WERI-Rb-1 (cell line): ENCODE results near the gene RHEB.

Experiments
- DNase-seq: peaks from one replicate; pipeline ENCODE4 v3.0.0-alpha.2; 2020
- H3K27ac ChIP-seq: fragments of 250-450 bp; sonication (Bioruptor Pico); 2 replicates; pipeline ENCODE4 v1.5.1; 2020; ENCODE audit warnings: mild to moderate bottlenecking, moderate library complexity
- H3K27me3 ChIP-seq: fragments of 250-450 bp; sonication (Bioruptor Pico); 2 replicates; pipeline ENCODE4 v1.5.1; 2021; ENCODE audit warnings: mild to moderate bottlenecking, low read depth, moderate library complexity; ENCODE audit not compliant: insufficient read depth, severe bottlenecking
- H3K36me3 ChIP-seq: fragments of 250-450 bp; sonication (Bioruptor Pico); 2 replicates; pipeline ENCODE4 v1.5.1; 2020; ENCODE audit warnings: mild to moderate bottlenecking, moderate library complexity
- H3K4me3 ChIP-seq: 2 replicates; pipeline ENCODE4 v1.5.1; 2011; ENCODE audit warnings: low read depth, mild to moderate bottlenecking, control low read depth, low read length
- H3K9me3 ChIP-seq: fragments of 250-450 bp; sonication (Bioruptor Pico); 2 replicates; pipeline ENCODE4 v1.5.1; 2021; ENCODE audit warnings: mild to moderate bottlenecking, moderate library complexity; ENCODE audit not compliant: severe bottlenecking
- TF ChIP-seq, protein P1 (sequence below): IDR thresholded peaks from 2 replicates; pipeline ENCODE4 v1.5.1; 2011; ENCODE audit warnings: low read depth, mild to moderate bottlenecking, control low read depth, inconsistent platforms, low read length

The RHEB gene

DNA sequence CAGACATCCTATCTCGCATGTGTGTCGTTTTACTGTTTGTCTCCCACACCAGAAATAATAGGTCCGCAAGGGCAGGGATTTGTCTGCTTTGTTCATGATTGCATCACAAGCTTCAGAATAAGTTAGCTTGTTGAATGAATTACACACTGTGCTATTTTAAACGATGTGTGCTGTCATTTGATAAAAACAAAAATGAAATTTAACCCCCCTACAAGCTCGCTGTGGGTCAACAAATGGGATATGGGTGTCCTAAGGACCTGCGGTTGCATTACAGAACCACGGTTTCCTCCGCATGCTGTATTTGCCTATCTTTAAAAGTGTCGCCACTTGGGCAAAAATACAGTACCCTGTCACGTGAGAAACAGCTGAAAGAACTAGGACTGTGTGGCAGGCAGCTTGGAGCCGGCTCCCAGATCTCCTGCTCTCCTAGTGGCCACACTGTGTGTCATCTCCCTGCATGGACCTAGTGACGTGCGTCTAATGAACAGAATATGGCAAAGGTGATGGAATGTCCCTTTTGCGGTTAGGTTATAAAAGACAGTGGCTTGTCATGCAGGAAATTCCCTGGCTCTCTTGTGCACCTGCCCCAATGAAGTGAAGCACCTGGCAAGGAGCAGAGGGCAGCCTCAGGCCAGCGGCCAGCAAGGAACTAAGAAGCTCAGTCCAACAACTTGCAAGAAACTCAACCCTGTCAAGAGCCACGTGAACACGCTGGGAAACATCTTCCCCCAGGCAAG is 46.9 kb downstream of the RHEB start:
- H3K9me3 ChIP-seq = no peaks in the 10 kb centered on the region
- TF ChIP-seq, protein P1, sequence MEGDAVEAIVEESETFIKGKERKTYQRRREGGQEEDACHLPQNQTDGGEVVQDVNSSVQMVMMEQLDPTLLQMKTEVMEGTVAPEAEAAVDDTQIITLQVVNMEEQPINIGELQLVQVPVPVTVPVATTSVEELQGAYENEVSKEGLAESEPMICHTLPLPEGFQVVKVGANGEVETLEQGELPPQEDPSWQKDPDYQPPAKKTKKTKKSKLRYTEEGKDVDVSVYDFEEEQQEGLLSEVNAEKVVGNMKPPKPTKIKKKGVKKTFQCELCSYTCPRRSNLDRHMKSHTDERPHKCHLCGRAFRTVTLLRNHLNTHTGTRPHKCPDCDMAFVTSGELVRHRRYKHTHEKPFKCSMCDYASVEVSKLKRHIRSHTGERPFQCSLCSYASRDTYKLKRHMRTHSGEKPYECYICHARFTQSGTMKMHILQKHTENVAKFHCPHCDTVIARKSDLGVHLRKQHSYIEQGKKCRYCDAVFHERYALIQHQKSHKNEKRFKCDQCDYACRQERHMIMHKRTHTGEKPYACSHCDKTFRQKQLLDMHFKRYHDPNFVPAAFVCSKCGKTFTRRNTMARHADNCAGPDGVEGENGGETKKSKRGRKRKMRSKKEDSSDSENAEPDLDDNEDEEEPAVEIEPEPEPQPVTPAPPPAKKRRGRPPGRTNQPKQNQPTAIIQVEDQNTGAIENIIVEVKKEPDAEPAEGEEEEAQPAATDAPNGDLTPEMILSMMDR = no peak
- no peaks in the 10 kb centered on the region for H3K27me3 ChIP-seq
- DNase-seq = no peak
- no peak overlapping the region for H3K27ac ChIP-seq
- peaks cover 51% of the 10 kb centered on the region for H3K36me3 ChIP-seq
- no peak overlapping the region for H3K4me3 ChIP-seq

DNA sequence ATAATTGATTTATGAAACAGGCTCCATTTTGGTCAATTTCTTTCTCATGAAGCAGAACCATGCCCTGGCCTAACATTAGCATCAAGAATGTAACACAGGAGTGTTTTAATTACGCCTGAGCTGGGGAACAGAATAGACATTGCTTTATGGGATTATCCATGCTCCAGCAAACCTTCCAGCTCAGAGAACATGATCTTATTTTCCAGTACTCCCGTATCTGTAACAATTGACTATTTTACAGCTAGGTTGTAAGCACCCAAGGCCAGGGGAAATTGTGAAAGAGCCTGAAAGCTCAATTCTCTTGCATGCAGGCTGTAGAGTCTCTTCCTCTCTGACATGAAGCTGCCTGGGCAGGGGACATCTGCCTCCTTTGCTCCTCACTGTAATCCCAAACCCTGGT is 49.0 kb downstream of the RHEB start:
- TF ChIP-seq, protein P1 = no peak

DNA sequence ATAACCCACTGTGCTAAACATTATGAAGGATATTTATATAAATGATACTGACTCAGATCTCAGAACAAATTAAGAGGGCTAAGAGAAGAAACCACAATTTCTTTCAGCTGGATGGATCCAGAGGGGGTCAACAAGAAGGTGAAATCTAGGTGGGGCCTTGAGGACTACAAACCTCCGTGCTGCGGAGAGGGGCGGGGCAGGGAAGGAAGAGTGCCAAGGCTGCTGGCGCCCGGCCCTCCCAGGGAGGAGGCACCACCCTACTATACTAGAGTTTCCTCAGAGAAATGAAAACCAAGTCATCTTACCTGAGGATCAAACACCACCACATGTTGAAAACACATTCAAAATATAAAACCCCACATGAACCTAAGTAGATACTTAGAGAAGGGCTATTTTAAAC is 50.4 kb downstream of the RHEB start:
- TF ChIP-seq, protein P1 = no peak
- no peaks in the 10 kb centered on the region for H3K27me3 ChIP-seq
- no peak overlapping the region for H3K27ac ChIP-seq
- H3K4me3 ChIP-seq = no peak overlapping the region
- H3K36me3 ChIP-seq = peaks cover 66% of the 10 kb centered on the region
- no peak for DNase-seq
- H3K9me3 ChIP-seq = no peaks in the 10 kb centered on the region

More for the DNA sequence above, 49.0 kb downstream of the RHEB start:
- Histone ChIP-seq H3K27me3 (no peaks in the 10 kb centered on the region), H3K9me3 (no peaks in the 10 kb centered on the region), H3K27ac (no peak overlapping the region), H3K4me3 (no peak overlapping the region), H3K36me3 (peaks cover 54% of the 10 kb centered on the region)
- DNase-seq = no peak

DNA sequence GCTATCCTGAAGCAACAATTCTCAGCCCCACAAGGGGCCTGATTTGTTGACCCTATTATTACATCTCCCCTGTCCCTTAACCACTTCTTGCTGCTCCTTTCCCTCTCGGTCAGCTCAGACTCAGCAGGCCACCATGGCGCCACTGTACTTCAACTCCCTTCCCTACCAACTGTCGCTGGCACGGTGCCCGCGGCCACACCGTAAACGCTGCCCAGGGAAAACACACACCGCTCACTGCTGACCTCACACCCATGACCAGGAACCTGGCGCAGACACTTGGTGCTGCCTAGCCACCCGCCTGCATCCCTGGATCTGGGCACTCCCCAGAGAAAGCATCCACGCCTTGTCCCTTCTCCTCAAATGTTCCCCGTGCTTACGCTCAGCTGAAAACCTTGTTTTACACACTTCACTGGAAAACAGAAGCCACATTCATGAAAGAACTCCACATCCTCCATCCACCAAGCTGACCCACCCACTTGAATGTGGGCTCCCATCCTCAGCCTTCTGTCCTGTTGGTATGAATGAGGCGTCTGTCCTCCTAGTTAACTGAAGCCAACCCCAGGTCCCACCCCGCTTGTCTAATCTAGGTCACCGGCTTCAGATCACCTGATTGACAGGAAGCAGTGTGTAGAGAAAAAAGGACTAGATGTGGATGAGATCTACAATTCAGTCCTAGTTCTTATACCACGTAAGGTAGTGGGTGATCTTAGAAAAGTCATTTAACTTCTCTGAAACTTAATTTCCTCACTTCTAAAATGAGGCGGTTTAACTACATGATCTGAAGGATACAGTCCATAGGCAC is 51.3 kb downstream of the RHEB start:
- Histone ChIP-seq H3K4me3 (no peak overlapping the region), H3K36me3 (peaks cover 63% of the 10 kb centered on the region), H3K27ac (no peak overlapping the region), H3K9me3 (peaks cover 1% of the 10 kb centered on the region), H3K27me3 (no peaks in the 10 kb centered on the region)
- TF ChIP-seq, protein P1 = no peak
- DNase-seq = no peak

DNA sequence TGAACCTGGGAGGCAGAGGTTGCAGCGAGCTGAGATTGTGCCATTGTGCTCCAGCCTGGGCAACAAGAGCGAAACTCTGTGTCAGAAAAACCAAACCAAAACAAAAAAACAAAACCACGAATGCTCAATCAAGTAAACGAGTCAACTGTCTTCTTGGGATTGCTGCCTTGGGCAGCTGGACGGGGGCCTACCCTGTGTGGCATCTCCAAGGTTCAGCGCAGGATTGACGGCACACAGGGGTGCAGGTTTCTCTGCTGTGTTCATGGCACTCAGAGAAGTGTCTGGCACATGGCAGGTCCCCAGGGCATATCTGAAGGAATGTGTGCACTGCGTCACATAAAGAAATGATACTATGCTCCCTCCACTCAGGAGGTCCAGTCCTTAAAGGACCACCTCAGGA is 54.5 kb downstream of the RHEB start:
- Histone ChIP-seq H3K36me3 (peaks cover 49% of the 10 kb centered on the region), H3K27ac (no peak overlapping the region), H3K9me3 (peaks cover 11% of the 10 kb centered on the region), H3K4me3 (no peak overlapping the region), H3K27me3 (no peaks in the 10 kb centered on the region)
- TF ChIP-seq, protein P1 = no peak
- DNase-seq = no peak
